SU-DHL-6 (cell line): ENCODE measurements around the gene LPCAT1.

Experiments
- CTCF ChIP-seq: fragments of 200-600 bp; sonication (generic); IDR thresholded peaks from one replicate; pipeline ENCODE4 v1.5.1; 2017; ENCODE audit warnings: antibody characterized with exemption, mild to moderate bottlenecking, low read length, moderate library complexity; ENCODE audit not compliant: insufficient read depth, poor library complexity, severe bottlenecking
- EZH2phosphoT487 ChIP-seq: fragments of 200-600 bp; sonication (generic), shearing (Covaris generic); conservative IDR thresholded peaks from 2 replicates; pipeline ENCODE4 v1.6.1; 2018; ENCODE audit warnings: mild to moderate bottlenecking, antibody characterized with exemption, low read length, moderate library complexity, mixed read lengths

- TF ChIP-seq CTCF = no peak
- TF ChIP-seq EZH2phosphoT487 = no peak
These were observed 17.3 kb downstream of the LPCAT1 start for GRCh38 chr5:1506242-1507013.
